GM21576 (cell line): Measurements from ENCODE around the gene MCRS1.

ENCODE experiments used
- ATAC-seq: cut with Tn5 transposase; IDR thresholded peaks from one replicate; pipeline ENCODE4 v1.9.1; 2021; ENCODE audit warnings: mild to moderate bottlenecking, moderate library complexity; ENCODE audit not compliant: unreplicated experiment

The MCRS1 gene

DNA sequence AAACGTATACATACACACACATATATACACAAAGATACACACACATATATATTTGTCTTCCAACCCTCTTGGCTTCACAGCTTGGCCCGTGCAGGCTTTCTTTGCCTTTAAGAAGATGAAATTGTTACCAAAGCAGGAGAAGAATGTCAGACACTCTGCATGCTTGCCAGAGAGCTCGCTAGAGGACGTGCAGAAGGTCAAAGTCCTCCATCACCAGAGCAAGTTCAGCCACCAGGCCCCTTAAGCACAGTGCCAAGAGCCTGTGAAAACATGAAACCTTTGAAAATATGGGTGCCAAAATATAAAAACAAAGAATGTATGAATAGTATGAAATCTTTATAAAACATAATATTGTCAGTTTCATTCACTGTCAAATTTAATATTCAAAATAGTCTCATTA, 14.9 kb upstream of the MCRS1 start:
- no peak for ATAC-seq

DNA sequence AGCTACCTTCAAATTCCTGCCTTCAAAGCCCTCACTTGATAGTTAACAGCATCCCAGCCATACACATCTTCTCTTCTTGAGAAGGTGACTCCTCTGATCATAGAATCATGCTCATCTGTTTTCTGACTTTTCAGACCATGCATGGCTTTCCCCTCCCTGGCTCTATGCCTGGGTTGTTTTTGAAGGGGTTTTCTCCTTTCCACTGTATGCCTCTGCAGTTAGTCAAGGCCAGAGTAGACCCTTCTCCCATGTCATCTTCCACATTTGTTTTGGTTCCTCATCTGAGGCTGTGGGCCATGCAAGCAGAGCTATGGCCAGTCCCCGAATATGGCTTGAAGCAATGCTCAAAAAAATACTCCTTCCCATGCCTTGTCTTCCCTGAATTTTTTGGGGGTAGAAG, 14.3 kb upstream of the MCRS1 start:
- no peak for ATAC-seq

DNA sequence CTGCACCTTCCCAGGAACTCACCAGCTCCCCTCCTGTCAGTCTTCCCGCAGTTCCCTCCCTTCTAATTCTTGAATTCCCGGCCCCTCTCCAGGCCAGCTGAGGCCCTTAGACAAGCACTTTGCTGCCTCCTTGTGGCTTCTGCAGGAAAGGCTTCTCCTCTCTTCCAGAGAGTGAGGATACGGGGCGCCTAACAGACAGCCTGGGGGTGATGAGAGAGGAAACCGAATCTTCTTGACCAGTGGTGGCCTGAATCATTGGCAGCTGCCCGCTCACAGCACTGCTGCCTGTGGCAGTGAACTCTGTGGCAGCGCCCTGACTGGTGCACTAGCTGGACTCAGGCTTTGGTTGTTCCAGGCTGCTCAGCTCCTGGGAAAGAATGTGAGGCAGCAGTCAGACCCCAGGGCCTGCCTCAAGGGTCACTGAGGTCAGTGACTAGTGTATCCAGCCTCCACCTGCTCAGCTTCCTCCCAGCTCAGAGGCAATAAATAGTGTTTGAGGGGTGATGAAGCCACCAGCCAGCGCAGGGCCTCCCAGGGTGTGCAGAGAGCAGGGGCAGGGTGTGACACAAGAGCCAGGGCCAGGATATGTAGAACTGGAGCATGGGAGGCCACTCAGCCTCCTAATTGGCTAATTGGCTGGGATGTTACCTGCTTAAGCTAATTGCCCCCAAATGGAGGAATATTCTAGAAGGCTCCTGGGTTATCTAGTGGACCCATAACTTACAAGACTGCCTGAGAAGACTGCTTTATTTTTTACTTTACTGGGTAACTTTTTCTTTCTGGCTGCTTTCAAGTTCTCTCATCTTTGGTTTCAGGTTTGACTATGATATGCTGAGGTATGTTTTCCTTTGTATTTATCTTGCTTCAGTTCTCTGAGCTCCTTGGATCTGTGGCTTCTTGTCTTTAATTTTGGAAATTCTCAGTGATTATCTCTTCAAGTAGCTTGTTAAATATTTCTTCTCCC, 12.9 kb upstream of the MCRS1 start:
- no peak for ATAC-seq

GRCh38 chr12:49578471-49579112, 10.7 kb upstream of the MCRS1 start:
- no peak for ATAC-seq

- no peak for ATAC-seq
Measured at GRCh38 chr12:49577589-49578315, 9.8 kb upstream of the MCRS1 start.

DNA sequence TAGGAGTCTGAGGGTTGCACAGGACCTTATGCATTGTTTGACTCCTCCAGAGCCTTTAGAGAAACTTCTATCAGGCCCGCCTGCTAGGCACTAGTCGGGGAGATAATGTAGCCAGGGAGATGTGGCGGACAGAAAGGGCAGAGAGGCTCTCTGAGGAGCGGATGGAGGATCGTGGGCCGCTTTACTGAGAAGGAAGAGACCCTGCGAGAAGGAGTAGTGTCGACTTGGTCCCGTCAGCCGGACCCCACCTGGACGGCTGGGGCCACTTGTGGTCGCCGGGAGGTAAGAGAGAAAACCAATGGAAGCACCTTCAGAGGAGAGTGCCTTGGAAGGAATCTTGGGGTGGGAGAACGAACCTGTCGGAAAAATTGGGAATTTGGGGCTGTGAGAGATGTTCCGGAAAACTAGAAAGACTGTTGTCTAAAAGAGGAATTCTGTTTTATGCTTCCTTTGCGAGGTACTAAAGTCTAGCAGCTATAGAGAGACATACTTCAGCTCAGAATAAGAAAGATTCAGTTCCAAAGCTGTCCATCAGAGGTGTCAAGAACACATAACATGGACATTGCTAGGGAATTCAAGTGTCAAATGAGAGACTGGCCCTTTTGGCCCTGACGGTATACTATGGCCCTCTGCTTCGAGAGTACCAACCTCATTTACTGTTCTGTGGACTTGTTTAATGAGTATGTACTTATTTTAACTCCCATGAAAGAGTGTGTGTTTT, 660 bp upstream of the MCRS1 start:
- no peak for ATAC-seq

GRCh38 chr12:49567302-49567610, 686 bp downstream of the MCRS1 start:
- ATAC-seq, result peak; percentile 15

GRCh38 chr12:49566361-49566760, 1.6 kb downstream of the MCRS1 start:
- no peak for ATAC-seq

- no peak for ATAC-seq
Measured at GRCh38 chr12:49565406-49566265, 2.3 kb downstream of the MCRS1 start.

DNA sequence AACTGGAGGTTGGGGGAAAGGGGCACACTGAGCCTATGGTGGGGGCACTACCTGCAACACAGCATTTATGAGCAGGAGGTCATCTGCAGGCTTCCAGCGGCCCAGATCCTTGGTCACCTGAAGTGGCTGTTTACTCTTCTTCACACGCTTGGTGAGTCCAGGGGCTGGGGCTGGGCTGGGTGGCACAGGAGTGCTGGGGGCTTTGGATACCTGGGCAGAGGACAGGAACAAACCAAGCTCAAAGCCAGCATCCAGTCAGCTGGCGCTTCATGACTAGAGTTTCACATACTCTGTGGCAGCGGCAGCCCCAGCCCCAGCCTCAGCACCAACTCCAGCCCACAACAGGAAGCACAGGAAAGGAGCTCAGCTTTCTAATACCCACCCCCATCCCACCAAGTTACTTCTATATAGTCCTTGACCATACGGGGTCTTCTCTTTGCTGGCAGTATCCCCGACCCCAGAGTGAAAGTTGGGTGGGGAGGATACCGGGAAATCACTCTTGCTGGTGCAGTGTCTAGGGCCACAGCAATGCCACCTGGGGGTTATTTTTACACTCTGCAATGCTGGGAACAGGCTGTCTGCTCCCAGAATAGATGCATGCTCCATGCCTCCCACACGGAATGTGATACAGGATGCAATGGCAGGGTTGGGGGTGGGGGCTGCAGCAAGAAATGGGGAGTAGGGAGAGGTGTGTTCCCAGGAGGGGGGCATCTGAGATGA, 3.1 kb downstream of the MCRS1 start:
- no peak for ATAC-seq

DNA sequence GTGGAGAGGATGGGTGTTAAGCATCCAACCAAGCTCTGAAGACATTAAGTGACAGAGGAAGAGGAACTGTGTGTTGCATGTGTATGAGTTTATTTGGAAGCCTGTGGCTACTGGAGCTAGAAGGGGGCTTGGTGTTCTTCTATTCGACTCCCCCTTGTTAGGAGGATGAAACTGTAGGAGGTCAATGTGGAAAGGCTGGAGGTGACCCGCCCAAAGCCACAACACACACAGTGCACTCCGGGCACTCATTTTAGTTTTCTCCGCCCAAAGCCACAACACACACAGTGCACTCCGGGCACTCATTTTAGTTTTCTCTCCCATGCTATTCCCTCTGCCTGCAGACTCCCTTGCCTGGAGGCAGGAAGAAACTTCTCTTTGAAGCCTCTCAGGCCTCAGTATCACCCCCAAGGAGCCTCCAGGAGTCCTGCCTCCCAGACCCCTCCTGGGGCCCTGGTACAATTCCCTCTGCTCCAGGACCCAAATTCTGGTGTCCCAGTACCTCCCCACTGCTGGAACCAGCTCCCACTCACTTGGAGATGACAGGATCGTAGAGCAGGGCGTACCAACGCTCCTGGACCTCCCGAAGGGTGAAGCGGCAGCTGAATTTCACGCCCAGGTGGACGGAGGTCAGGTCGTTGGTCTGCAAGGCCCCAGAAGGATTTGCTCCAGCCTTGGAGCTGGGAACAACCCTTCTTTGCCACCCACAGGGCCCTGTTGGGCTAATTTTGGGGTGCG, 3.8 kb downstream of the MCRS1 start:
- ATAC-seq, result no peak

GRCh38 chr12:49562831-49563230, 5.1 kb downstream of the MCRS1 start:
- ATAC-seq, result no peak

DNA sequence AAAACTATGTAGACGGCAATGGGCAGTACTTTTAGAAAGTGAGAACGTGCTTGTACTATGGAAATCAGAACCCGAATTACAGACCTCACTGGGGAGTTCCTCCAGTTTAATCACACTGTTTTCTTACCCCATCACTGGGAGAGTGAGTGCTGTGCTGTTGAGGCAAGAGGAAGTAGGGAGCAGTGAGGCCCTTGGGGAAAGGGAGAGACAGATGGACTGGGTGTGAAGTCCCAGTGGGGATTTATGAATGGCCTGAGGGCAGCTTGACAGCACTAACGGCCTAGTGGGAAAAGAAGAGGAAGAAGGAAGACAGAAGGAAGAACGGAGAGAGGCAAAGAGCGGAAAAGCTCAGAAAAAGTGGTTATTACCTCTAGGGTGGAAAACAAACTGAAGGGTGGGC, 5.7 kb downstream of the MCRS1 start:
- ATAC-seq, result no peak

GRCh38 chr12:49560695-49561094, 7.2 kb downstream of the MCRS1 start:
- no peak for ATAC-seq

GRCh38 chr12:49559011-49559675, 8.8 kb downstream of the MCRS1 start:
- ATAC-seq, result no peak

GRCh38 chr12:49558526-49558925, 9.4 kb downstream of the MCRS1 start:
- no peak for ATAC-seq

DNA sequence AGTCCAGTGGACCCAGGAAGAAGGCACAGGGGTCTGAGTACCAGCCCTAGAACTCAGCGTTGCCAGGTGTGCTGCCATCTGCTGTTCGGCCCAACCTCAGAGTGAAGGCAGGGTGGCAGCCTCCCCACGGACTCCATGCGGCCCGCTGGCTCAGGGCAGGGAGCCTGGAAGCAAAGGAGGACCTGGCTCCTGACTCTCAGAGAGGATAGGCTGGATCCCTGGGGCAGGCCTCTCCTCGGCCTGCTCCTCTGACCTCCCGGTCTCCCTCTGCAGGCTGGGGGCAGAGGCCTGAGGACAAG, 10.1 kb downstream of the MCRS1 start:
- no peak for ATAC-seq

DNA sequence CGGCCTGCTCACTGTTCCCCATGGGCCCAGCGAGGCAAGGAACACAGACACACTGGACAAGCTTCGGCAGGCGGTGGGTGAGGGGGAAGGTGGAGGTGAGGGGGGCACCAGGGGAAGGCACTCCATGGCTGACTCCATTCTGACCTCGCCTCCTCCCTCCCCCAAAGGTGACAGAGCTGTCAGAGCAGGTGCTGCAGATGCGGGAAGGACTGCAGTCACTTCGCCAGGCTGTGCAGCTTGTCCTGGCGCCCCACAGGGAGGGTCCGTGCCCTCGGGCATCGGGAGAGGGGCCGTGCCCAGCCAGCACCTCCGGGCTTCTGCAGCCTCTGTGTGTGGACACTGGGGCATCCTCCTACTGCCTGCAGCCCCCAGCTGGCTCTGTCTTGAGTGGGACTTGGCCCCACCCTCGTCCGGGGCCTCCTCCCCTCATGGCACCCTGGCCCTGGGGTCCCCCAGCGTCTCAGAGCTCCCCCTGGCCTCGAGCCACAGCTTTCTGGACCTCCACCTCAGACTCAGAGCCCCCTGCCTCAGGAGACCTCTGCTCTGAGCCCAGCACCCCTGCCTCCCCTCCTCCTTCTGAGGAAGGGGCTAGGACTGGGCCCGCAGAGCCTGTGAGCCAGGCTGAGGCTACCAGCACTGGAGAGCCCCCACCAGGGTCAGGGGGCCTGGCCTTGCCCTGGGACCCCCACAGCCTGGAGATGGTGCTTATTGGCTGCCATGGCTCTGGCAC, 10.6 kb downstream of the MCRS1 start:
- ATAC-seq, result no peak
